Keratinocyte (primary cell): ENCODE results near the gene ASPSCR1. TPM values are rescaled to one million over a fixed set of nuclear protein-coding genes. Genes with fewer than 3 reads are reported as not detected.
A peak's percentile ranks its signal among the peaks of the same experiment; 100 is the strongest.

Experiments
- DNase-seq: peaks from one replicate; pipeline ENCODE4 v3.0.0-alpha.2; 2011; ENCODE audit warnings: low read depth, missing footprints, low spot score
- FAIRE-seq: peaks from 2 replicates; lab custom pipeline; 2011; peaks lifted over from hg19 to GRCh38; lab: Jason Lieb, UNC
- H2AFZ ChIP-seq: 2 replicates; pipeline ENCODE4 v1.6.0; 2012; ENCODE audit warnings: low read length, control low read depth, inconsistent platforms; ENCODE audit not compliant: control insufficient read depth
- H3K27ac ChIP-seq: 2 replicates; pipeline ENCODE4 v1.5.1; 2011; ENCODE audit warnings: low read length; ENCODE audit not compliant: control insufficient read depth, insufficient read depth
- H3K27me3 ChIP-seq: 3 replicates; pipeline ENCODE4 v1.6.0; 2011; ENCODE audit warnings: low read length; ENCODE audit not compliant: control insufficient read depth, insufficient read depth; ENCODE audit errors: extremely low read depth
- H3K36me3 ChIP-seq, 2 experiments: 2 replicates in 1 of 2; 3 replicates in 1 of 2; pipeline ENCODE4 v1.5.1; 2011; ENCODE audit warnings: low read length in 2 of 2, mild to moderate bottlenecking in 1 of 2; ENCODE audit not compliant: control insufficient read depth in 2 of 2, insufficient read depth in 2 of 2; ENCODE audit errors: extremely low read depth in 1 of 2
- H3K4me1 ChIP-seq: 3 replicates; pipeline ENCODE4 v1.5.1; 2011; ENCODE audit warnings: low read length; ENCODE audit not compliant: control insufficient read depth, insufficient read depth; ENCODE audit errors: extremely low read depth
- H3K4me2 ChIP-seq: 3 replicates; pipeline ENCODE4 v1.6.0; 2011; ENCODE audit warnings: low read depth, low read length; ENCODE audit not compliant: control insufficient read depth, insufficient read depth; ENCODE audit errors: extremely low read depth
- H3K4me3 ChIP-seq, 3 experiments: fragments of 200-600 bp in 1 of 3; sonication (generic) in 1 of 3; 2 replicates in 2 of 3; 3 replicates in 1 of 3; pipeline ENCODE4 v1.5.1; 2011 to 2016; ENCODE audit warnings: low read length in 3 of 3, mild to moderate bottlenecking in 3 of 3, control low read depth in 2 of 3, inconsistent platforms in 1 of 3, low read depth in 1 of 3, mixed read lengths in 1 of 3, mixed run types in 1 of 3, moderate library complexity in 1 of 3; ENCODE audit not compliant: control insufficient read depth in 2 of 3, insufficient read depth in 2 of 3; ENCODE audit errors: extremely low read depth in 1 of 3
- H3K79me2 ChIP-seq: 2 replicates; pipeline ENCODE4 v1.6.0; 2012; ENCODE audit warnings: low read length; ENCODE audit not compliant: control insufficient read depth, insufficient read depth
- H3K9ac ChIP-seq: 3 replicates; pipeline ENCODE4 v1.6.0; 2011; ENCODE audit warnings: low read length; ENCODE audit not compliant: control insufficient read depth, insufficient read depth; ENCODE audit errors: extremely low read depth
- H3K9me1 ChIP-seq: 3 replicates; pipeline ENCODE4 v1.6.0; 2011; ENCODE audit warnings: low read length; ENCODE audit not compliant: control insufficient read depth, insufficient read depth; ENCODE audit errors: extremely low read depth
- H3K9me3 ChIP-seq: 2 replicates; pipeline ENCODE4 v1.5.1; 2012; ENCODE audit warnings: low read depth, low read length; ENCODE audit not compliant: control insufficient read depth
- H4K20me1 ChIP-seq: 3 replicates; pipeline ENCODE4 v1.6.0; 2011; ENCODE audit warnings: low read length; ENCODE audit not compliant: control insufficient read depth, insufficient read depth; ENCODE audit errors: extremely low read depth
- CTCF ChIP-seq, 3 experiments: IDR thresholded peaks in 1 of 3; conservative IDR thresholded peaks in 1 of 3; optimal IDR thresholded peaks in 1 of 3; 2 replicates in 2 of 3; 3 replicates in 1 of 3; pipeline versions ENCODE3 to v1.5.1; 2011; ENCODE audit warnings: low read length in 3 of 3, mild to moderate bottlenecking in 3 of 3, moderate library complexity in 2 of 3, control low read depth in 1 of 3, inconsistent platforms in 1 of 3; ENCODE audit not compliant: insufficient read depth in 2 of 3; ENCODE audit errors: extremely low read depth in 1 of 3
- EZH2 ChIP-seq: IDR thresholded peaks from one replicate; pipeline ENCODE4 v1.6.1; 2012; ENCODE audit warnings: inconsistent platforms, mild to moderate bottlenecking, low read length, moderate library complexity
- dilution Hi-C: fragments of 300-500 bp; cut with MboI; formaldehyde crosslinking; loops from one replicate; pipeline ENCODE4 v1.7.0; 2020; ENCODE audit warnings: low sequenced_read_pairs; ENCODE audit not compliant: extremely low pct_ligation_motif_present
- polyA plus RNA-seq, 5 experiments: library from polyadenylated mRNA; depleted of rRNA in 3 of 5; stranded (reverse) in 3 of 5; stranded (forward) in 1 of 5; unstranded in 1 of 5; fragments of >200 nt; gene quantifications; 1 replicate in 1 of 5; 2 replicates in 3 of 5; 3 replicates in 1 of 5; pipeline versions ENCODE4 v1.2.1 to v1.2.3, GENCODE V29; 2011 to 2012; ENCODE audit warnings: missing spikeins in 2 of 5, low read depth in 1 of 5, low replicate concordance in 1 of 5

ASPSCR1 gene
- polyA plus RNA-seq, 1 donor (not counting 4 experiments of a cell fraction or from before 2014, with no cell fraction given) = 5.2 TPM

DNA sequence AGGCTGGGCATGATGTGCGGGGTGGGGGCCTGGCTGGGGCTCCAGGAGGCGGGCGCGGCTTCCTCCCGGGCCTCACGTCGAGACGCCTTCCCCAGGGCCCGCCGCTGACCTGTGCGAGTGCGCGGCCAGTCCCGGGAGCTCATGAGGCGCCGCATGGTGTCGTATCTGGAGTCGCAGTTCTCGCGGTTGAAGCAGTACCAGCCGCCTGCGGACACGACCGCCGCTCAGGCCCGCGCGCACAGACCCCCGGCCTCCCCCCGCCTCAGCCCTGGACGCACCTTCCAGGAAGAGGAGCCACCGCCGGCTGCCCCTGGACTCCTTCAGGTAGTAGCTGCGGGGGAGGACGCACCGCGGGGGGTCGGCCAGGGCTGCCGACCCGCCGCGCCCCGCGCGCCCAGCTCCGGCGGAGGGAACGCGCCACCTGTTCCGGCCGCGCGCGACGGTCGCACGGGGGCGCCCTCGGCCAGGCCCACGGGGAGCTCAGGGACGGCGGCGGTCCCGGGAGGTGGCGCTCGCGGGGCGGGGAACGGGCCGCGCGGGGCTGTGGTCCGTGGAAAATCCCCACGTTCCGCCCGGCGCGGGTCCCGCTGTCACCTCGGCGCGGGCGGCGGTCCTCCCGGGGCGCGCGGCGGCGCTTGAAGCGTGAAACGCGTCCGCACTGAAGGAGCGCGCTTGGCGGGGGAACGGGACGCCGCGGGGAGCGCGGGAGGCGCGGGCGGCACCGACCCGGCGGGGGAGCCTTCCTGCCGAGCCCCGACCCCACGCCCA is 17.9 kb upstream of the ASPSCR1 start:
- Histone ChIP-seq H3K4me2 (peak overlapping the region; percentile 27), H3K36me3 (no peaks in the 10 kb centered on the region), H3K4me3 (no peak overlapping the region), H3K27me3 (peaks cover 77% of the 10 kb centered on the region), H3K27ac (no peak overlapping the region), H3K9me3 (no peaks in the 10 kb centered on the region), H3K9ac (no peak overlapping the region), H2AFZ (no peak overlapping the region), H3K79me2 (no peaks in the 10 kb centered on the region), H3K4me1 (no peaks in the 10 kb centered on the region), H3K9me1 (no peaks in the 10 kb centered on the region), H4K20me1 (no peaks in the 10 kb centered on the region)
- FAIRE-seq (no peak), DNase-seq (no peak)
- no peak for TF ChIP-seq EZH2
- TF ChIP-seq CTCF (optimal IDR thresholded peaks at IDR 0.05 in 1 of 3, IDR thresholded peaks at IDR 0.05 in 1 of 3, conservative IDR thresholded peaks at IDR 0.05 in 1 of 3; ENCODE audit: extremely low read depth in 1 of 3, insufficient read depth in 2 of 3, low read length in 3 of 3) = peak in 2 of 3 experiments; percentile 64 to 98
- dilution Hi-C loops = no loop called here

DNA sequence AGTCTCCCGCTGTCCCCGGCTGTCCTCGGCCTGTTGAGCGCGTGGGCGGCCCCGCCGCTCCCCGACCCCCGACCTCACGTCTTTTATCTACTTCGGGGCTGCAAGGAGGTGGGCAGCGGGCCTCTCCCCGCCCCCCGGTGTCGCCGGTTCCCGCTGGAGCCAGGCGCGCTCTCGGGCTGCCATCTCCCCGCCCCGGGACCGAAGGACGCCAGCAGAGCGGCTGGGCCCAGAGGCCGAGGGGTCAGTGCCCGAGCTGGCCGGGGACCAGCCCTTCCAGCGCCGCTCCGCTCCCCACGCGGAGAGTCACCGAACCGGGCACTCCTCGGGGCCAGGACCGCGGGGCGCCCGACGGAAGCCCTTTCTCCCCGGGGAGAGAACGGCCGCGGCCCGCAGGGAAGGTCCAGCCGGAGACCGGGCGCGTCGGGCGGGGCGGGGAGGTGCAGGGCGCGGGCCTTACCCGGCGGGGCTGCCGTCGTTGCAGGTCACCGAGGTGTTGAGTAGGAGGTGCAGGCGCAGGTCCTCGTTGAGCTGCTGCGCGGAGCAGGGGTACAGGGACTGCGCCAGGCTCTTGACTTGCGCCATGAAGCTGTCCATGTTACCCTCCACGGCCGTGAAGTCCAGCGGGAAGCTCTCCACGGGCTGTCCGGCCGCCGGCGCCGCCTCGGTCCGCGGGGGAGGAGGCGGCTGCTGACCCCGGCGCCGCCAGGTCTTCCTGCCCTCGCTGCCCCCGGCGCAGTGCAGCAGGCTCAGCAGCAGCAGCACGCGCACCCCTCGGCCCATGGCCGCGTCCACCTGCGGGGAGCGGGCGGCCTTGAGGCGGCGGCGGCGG is 17.1 kb upstream of the ASPSCR1 start:
- no peaks in the 10 kb centered on the region for H3K4me1 ChIP-seq
- H4K20me1 ChIP-seq = no peaks in the 10 kb centered on the region
- no peak for TF ChIP-seq CTCF (optimal IDR thresholded peaks at IDR 0.05 in 1 of 3, IDR thresholded peaks at IDR 0.05 in 1 of 3, conservative IDR thresholded peaks at IDR 0.05 in 1 of 3; ENCODE audit: extremely low read depth in 1 of 3, insufficient read depth in 2 of 3, low read length in 3 of 3)
- peak; percentile 98 for TF ChIP-seq EZH2
- DNase-seq (no peak), FAIRE-seq (no peak)
- H3K9ac ChIP-seq = no peak overlapping the region
- H2AFZ ChIP-seq = no peak overlapping the region
- no peak overlapping the region for H3K4me2 ChIP-seq
- no peaks in the 10 kb centered on the region for H3K9me3 ChIP-seq
- H3K9me1 ChIP-seq = no peaks in the 10 kb centered on the region
- H3K36me3 ChIP-seq = no peaks in the 10 kb centered on the region
- dilution Hi-C loops = no loop called here
- no peaks in the 10 kb centered on the region for H3K79me2 ChIP-seq
- no peak overlapping the region for H3K27ac ChIP-seq
- H3K4me3 ChIP-seq = no peak overlapping the region
- H3K27me3 ChIP-seq = peaks cover 78% of the 10 kb centered on the region
